NT2/D1 (cell line): Measurements from ENCODE around the gene CAMTA1.

Experiments used
- SUZ12 ChIP-seq: IDR thresholded peaks from 2 replicates; pipeline ENCODE4 v1.6.1; 2011; ENCODE audit not compliant: insufficient read length, insufficient read depth; ENCODE audit errors: extremely low read depth
- YY1 ChIP-seq: IDR thresholded peaks from 2 replicates; pipeline ENCODE4 v1.6.1; 2011; ENCODE audit not compliant: insufficient read length, insufficient read depth
- ZNF274 ChIP-seq: IDR thresholded peaks from 2 replicates; pipeline ENCODE4 v1.6.1; 2011; ENCODE audit warnings: mild to moderate bottlenecking, low read depth, low read length

DNA sequence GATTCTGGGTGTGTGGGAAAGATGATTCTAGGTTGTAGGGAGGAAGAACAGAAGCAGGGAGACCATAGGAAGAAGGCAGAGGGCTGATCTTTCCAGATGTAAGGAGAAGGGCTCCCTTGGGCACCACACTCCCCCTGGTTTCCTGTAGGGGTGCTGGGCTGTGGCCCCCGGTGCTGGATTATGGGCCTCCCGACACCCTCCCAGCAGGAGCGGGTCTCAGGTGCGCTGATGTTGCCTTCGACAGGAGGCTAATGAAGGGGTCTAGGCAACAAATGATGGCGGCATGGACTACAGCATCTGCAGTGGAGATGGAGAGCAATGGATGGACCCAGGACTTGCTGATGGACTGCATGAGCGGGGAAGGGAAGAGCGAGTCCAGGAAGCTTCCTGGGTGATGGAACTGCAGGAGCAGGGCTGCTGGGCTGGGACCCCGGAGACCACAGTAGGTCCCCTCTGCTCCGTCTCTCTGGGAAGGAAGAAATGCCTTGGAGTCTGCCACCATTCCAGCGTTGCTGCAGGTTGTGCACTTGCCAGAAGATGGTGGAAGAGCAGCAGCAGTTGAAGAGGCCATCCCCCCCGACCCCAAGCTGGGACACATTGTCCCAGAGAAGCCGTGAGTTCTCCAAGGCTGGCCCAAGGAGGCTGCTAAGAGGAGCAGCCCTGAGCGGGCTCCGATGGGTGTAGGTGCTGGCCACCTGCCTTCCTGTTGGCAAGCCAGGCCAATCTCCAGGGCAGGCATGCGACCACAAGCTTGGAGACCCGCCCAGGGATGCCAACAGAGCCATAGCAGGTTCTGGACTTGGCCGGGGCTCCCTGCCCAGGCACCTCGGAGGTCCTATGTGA, 890.4 kb downstream of the CAMTA1 start:
- TF ChIP-seq YY1 (no peak), SUZ12 (no peak), ZNF274 (no peak)
